ENCODE data around the gene E4F1. TPM values are rescaled to one million over a fixed set of nuclear protein-coding genes. Genes with fewer than 3 reads are reported as not detected.

The E4F1 gene
- total and polyA plus RNA-seq, 9 of the 15 experiments (the other 6 are each of a cell fraction or from before 2014, with no cell fraction given): 0.48 to 94.9 (median 20.4) TPM

GRCh38 chr16:2183671-2184070 is 39.7 kb upstream of the E4F1 start:
- H3K27ac ChIP-seq (ENCODE audit: extremely low read depth, low read depth, low read length): no peak overlapping the region
- no peak for DNase-seq (ENCODE audit: extremely low read depth in 1 of 4, low spot score in 3 of 4)
- peaks cover 2 to 87% of the 10 kb centered on the region in 2 experiments; a peak in 3 of 5 replicates for H3K4me1 ChIP-seq (replicated peaks in 1 of 2; ENCODE audit: control insufficient read depth in 2 of 2, insufficient read depth in 2 of 2, low read length in 2 of 2)
- no peak overlapping the region for H3K4me2 ChIP-seq (ENCODE audit: insufficient read depth, low read length)
- no peaks in the 10 kb centered on the region for H3K9me3 ChIP-seq (replicated peaks; ENCODE audit: control insufficient read depth, insufficient read depth, low read depth, low read length)
- FAIRE-seq: no peak
- no peaks in the 10 kb centered on the region for H4K20me1 ChIP-seq (replicated peaks; ENCODE audit: control insufficient read depth, insufficient read depth, low read length)
- no peaks in the 10 kb centered on the region for H3K79me2 ChIP-seq (ENCODE audit: control insufficient read depth, insufficient read depth, low read length)
- no peaks in the 10 kb centered on the region for H3K27me3 ChIP-seq (ENCODE audit: control insufficient read depth in 2 of 2, insufficient read depth in 2 of 2, low read length in 2 of 2)
- no peaks in the 10 kb centered on the region for H3K9me1 ChIP-seq (ENCODE audit: control insufficient read depth, insufficient read depth, low read length)
- no TSS peak for BruUV-seq (replicated peaks)
- TF ChIP-seq ZBTB33 (CRISPR knock-in tag; IDR thresholded peaks at IDR 0.05) (peak; percentile 81), MBD1 (CRISPR knock-in tag; IDR thresholded peaks at IDR 0.05) (no peak)
- no peak for ATAC-seq
- CTCF ChIA-PET (ENCODE audit: low intra/inter-chr PET ratio): no interaction called here
- WGBS (ENCODE audit: insufficient coverage, low coverage, missing lambda C conversion rate): 80% methylated on average over 26 of the region's 30 CpGs
- H3K9ac ChIP-seq (ENCODE audit: insufficient read depth in 1 of 2, low read depth in 2 of 2, low read length in 2 of 2): no peak overlapping the region
- in situ Hi-C loops (cut with MboI): no loop called here
- no peak overlapping the region for H2AFZ ChIP-seq (ENCODE audit: low read depth, low read length)
- no peak overlapping the region for H3K4me3 ChIP-seq
- POLR2A ChIA-PET: interaction anchor here (0.9 to 1.9 kb wide), 4 partner anchors 11 to 219 kb away, joined by 3 to 6 read pairs (median 6); partner anchors contain the start of genes RPS2 and TRAF7
- intact Hi-C loops (cut with micrococcal nuclease): no loop called here
- no peaks in the 10 kb centered on the region for H3K36me3 ChIP-seq (ENCODE audit: control insufficient read depth, insufficient read depth, low read length)

Data from K562 (cell line).